Glutamatergic neuron (in vitro differentiated cells): ENCODE data around the gene AK4. TPM values are rescaled to one million over a fixed set of nuclear protein-coding genes. Genes with fewer than 3 reads are reported as not detected.
"Not testable (repeated sequence)": the region's sequence is repeated elsewhere in the genome, so short reads cannot be mapped to it uniquely, and the experiment has no call there.

ENCODE experiments used
- DNase-seq: peaks from one replicate; pipeline ENCODE4 v3.0.0; 2022
- H3K27ac Mint-ChIP-seq: one replicate; pipeline ENCODE4 v1.8.0; 2020; ENCODE audit warnings: mild to moderate bottlenecking, mixed read lengths, inconsistent platforms; ENCODE audit not compliant: unreplicated experiment
- H3K27me3 Mint-ChIP-seq: one replicate; pipeline ENCODE4 v1.8.0; 2020; ENCODE audit warnings: mild to moderate bottlenecking, moderate library complexity, mixed read lengths, inconsistent platforms; ENCODE audit not compliant: unreplicated experiment
- H3K36me3 Mint-ChIP-seq: one replicate; pipeline ENCODE4 v1.8.0; 2020; ENCODE audit warnings: mild to moderate bottlenecking, mixed read lengths, inconsistent platforms; ENCODE audit not compliant: unreplicated experiment
- H3K4me1 Mint-ChIP-seq: one replicate; pipeline ENCODE4 v1.8.0; 2020; ENCODE audit warnings: mild to moderate bottlenecking, low read depth, mixed read lengths, inconsistent platforms; ENCODE audit not compliant: unreplicated experiment
- H3K4me3 Mint-ChIP-seq: one replicate; pipeline ENCODE4 v1.8.0; 2020; ENCODE audit warnings: mild to moderate bottlenecking, mixed read lengths, inconsistent platforms; ENCODE audit not compliant: unreplicated experiment
- H3K9me3 Mint-ChIP-seq: one replicate; pipeline ENCODE4 v1.8.0; 2020; ENCODE audit warnings: mild to moderate bottlenecking, moderate library complexity, mixed read lengths, inconsistent platforms; ENCODE audit not compliant: unreplicated experiment
- total RNA-seq: library from RNA; stranded (reverse); fragmentation: NEBNext Ultra II Directional; extraction: Animal tissue kit (Norgen Biotek cat#: 25700); gene quantifications from one replicate; pipeline ENCODE4 v1.2.1, GENCODE V29; 2021; ENCODE audit not compliant: unreplicated experiment
- TF ChIP-seq, protein P1 (sequence below): fragments of 200-600 bp; sonication (generic); IDR thresholded peaks from one replicate; pipeline ENCODE4 v1.5.0; 2021; ENCODE audit not compliant: partially characterized antibody, unreplicated experiment

AK4 gene
- total RNA-seq, 1 donor from 2014 or later, result 2.6 TPM

DNA sequence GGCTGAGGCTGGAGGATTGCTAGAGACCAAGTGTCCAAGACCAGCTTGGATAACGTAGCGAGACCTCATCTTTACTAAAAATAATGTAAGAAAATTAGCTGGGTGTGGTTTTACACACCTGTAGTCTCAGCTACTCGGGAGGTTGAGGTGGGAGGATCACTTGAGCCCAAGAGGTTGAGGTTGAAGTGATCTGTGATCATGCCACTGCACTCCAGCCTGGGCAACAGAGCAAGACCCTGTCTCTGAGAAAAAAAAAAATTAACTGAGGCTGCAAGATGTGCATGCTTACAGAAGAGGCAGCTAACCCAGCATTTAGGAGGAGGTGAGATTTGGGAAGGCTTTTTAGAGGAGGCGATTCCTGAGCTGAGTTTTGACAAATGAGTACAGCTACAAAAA is 9.5 kb downstream of the AK4 start:
- Mint-ChIP-seq H3K9me3 (peaks cover 2% of the 10 kb centered on the region), H3K27ac (no peak overlapping the region), H3K27me3 (no peaks in the 10 kb centered on the region), H3K4me1 (no peaks in the 10 kb centered on the region), H3K36me3 (no peaks in the 10 kb centered on the region), H3K4me3 (no peak overlapping the region)
- no peak for DNase-seq
- TF ChIP-seq, protein P1, sequence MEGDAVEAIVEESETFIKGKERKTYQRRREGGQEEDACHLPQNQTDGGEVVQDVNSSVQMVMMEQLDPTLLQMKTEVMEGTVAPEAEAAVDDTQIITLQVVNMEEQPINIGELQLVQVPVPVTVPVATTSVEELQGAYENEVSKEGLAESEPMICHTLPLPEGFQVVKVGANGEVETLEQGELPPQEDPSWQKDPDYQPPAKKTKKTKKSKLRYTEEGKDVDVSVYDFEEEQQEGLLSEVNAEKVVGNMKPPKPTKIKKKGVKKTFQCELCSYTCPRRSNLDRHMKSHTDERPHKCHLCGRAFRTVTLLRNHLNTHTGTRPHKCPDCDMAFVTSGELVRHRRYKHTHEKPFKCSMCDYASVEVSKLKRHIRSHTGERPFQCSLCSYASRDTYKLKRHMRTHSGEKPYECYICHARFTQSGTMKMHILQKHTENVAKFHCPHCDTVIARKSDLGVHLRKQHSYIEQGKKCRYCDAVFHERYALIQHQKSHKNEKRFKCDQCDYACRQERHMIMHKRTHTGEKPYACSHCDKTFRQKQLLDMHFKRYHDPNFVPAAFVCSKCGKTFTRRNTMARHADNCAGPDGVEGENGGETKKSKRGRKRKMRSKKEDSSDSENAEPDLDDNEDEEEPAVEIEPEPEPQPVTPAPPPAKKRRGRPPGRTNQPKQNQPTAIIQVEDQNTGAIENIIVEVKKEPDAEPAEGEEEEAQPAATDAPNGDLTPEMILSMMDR, result no peak

DNA sequence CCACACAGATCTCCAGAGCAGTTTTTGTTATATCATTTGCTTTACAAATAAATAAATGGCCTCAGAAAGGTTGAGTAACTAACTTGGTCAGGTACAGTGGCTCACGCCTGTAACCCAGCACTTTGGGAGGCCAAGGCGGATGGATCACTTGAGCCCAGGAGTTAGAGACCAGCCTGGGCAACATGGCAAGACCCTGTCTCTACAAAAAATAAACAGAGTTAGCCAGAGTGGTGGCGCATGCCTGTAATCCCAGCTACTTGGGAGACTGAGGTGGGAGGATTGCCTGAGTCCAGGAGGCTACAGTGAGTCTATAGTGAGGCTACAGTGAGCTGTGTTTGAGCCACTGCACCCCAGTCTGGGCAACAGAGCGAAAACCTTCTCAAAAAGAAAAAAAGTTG is 11.3 kb downstream of the AK4 start:
- H3K27me3 Mint-ChIP-seq, H3K9me3 Mint-ChIP-seq, H3K4me1 Mint-ChIP-seq, H3K4me3 Mint-ChIP-seq, DNase-seq, H3K36me3 Mint-ChIP-seq, H3K27ac Mint-ChIP-seq: not testable (repeated sequence)

DNA sequence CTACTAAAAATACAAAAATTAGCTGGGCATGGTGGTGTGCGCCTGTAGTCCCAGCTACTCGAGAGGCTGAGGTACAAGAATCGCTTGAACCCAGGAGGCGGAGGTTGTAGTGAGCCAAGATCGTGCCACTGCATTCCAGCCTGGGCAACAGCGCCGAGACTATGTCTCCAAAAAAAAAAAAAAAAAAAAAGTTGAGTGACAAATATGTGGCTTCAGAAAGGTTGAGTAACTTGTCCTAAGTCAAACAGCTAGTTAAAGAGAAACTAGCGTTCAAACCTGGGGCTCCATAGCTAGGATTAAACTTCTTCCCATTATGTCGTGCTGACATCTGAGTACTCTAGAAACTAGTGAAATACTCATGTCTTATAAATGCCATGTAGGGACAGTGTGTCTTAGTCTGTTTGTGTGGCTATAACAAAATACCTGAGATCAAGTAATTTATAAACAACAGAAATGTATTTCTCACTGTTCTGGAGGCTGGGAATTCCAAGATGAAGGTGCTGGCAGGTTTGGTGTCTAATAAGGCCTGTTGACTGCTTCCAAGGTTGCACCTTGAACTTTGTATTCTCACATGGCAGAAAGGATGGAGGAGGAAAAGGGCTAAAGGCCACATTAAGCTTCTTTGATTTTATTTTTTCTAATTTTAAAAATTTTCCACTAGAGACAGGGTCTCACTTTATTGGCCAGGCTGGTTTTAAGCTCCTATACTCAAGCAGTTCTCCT is 12.0 kb downstream of the AK4 start:
- Mint-ChIP-seq H3K27ac (no peak overlapping the region), H3K27me3 (no peaks in the 10 kb centered on the region), H3K36me3 (no peaks in the 10 kb centered on the region), H3K9me3 (no peaks in the 10 kb centered on the region), H3K4me3 (no peak overlapping the region), H3K4me1 (no peaks in the 10 kb centered on the region)
- TF ChIP-seq, protein P1, result no peak
- DNase-seq, result no peak

DNA sequence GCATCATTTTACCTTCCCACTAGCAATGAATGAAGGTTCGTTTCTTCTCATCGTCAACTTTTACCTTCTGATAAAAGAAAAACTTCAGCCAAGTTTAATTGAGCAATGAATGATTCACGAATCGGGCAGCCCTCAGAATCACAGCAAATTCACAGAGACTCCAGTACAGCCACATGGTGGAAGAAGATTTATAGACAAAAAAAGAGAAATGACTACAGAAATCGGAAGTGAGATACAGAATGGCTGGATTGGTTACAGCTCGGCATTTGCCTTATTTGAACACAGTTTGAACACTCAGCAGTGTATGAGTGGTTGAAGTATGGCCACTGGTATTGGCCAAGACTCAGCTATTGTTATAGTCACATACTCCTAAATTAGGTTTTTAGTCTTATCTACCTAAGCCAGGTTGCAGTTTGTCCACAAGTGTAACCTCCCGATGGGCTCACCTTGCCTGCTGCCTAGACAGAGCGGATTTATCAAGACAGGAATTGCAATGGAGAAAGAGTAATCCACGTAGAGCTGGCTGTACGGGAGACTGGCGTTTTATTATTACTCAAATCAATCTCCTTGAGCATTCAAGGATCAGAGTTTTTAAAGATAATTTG is 15.3 kb downstream of the AK4 start:
- Mint-ChIP-seq H3K27me3 (no peaks in the 10 kb centered on the region), H3K4me1 (no peaks in the 10 kb centered on the region), H3K36me3 (no peaks in the 10 kb centered on the region), H3K4me3 (no peak overlapping the region), H3K9me3 (no peaks in the 10 kb centered on the region), H3K27ac (no peak overlapping the region)
- DNase-seq, result no peak
- TF ChIP-seq, protein P1, result no peak

DNA sequence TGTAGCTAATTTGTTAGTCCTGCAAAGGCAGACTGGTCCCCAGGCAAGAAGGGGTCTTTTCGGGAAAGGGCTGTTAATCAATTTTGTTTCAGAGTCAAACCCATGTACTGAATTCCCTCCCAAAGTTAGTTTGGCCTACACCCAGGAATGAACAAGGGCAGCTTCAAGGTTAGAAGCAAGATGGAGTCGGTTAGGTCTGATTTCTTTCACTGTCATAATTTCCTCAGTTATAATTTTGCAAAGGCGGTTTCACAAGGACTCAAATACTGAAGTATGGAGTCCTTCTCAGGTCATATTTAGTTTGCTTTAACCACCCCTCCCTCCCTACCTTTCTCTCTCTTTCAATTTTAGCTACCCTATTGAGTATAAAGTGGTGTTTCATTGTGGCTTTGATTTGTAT is 16.1 kb downstream of the AK4 start:
- H3K27me3 Mint-ChIP-seq, H3K4me1 Mint-ChIP-seq, DNase-seq, H3K9me3 Mint-ChIP-seq, H3K27ac Mint-ChIP-seq, H3K4me3 Mint-ChIP-seq, H3K36me3 Mint-ChIP-seq: not testable (repeated sequence)

DNA sequence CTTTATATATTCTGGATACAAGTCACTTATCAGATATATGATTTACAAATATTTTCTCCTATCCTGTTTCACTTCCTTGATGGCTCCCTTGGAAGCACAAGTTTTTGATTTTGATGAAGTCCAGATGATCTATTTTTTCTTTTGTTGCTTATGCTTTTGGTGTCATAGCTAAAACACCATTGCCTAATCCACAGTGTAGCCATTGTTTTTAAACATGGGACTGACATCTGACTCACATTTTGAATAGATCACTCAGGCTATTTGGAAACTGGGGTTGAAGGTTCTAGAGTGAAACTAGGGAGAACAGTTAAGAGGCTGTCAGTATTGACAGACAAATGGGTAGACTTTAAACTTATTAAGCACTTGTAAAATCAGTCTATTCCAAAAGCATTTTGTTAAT is 16.6 kb downstream of the AK4 start:
- no peaks in the 10 kb centered on the region for H3K27me3 Mint-ChIP-seq
- no peaks in the 10 kb centered on the region for H3K9me3 Mint-ChIP-seq
- H3K4me3 Mint-ChIP-seq, result no peak overlapping the region
- TF ChIP-seq, protein P1, result no peak
- H3K36me3 Mint-ChIP-seq, result no peaks in the 10 kb centered on the region
- H3K4me1 Mint-ChIP-seq, result no peaks in the 10 kb centered on the region
- no peak for DNase-seq
- H3K27ac Mint-ChIP-seq, result no peak overlapping the region
